ENCODE results near the gene TREM1. TPM values are rescaled to one million over a fixed set of nuclear protein-coding genes. Genes with fewer than 3 reads are reported as not detected.

The TREM1 gene
- total RNA-seq = not detected

- no peaks in the 10 kb centered on the region for H3K27me3 ChIP-seq
- TF ChIP-seq POLR2A (IDR thresholded peaks at IDR 0.05) (peak in 1 of 3 donors; percentile 46), CTCF (IDR thresholded peaks at IDR 0.05) (no peak)
- peak within 1 kb of the TSS in 1 of 4 donors; percentile 17 for H3K27ac ChIP-seq
- DNase-seq (peak in 3 of 4 donors; percentile 15 to 77 (median 19)), ATAC-seq (peak; percentile 45)
- H3K36me3 ChIP-seq (replicated peaks in 1 of 2; ENCODE audit: insufficient read depth in 1 of 2, low read depth in 2 of 2) = no peaks in the 10 kb centered on the region
- intact Hi-C loops (cut with DNase I) = no loop called here
- H3K4me1 ChIP-seq = no peaks in the 10 kb centered on the region
- WGBS, 2 donors = 63 to 66% methylated on average over 8 of the region's 8 CpGs
- H3K4me3 ChIP-seq = no peak within 1 kb of the TSS
- no peaks in the 10 kb centered on the region for H3K9me3 ChIP-seq
These were observed at the start of gene TREM1 for GRCh38 chr6:41286544-41287346. TSS of gene TREM1 (minus strand) at chr6:41286682. CDS start at chr6:41286655, 27 bp downstream.

DNA sequence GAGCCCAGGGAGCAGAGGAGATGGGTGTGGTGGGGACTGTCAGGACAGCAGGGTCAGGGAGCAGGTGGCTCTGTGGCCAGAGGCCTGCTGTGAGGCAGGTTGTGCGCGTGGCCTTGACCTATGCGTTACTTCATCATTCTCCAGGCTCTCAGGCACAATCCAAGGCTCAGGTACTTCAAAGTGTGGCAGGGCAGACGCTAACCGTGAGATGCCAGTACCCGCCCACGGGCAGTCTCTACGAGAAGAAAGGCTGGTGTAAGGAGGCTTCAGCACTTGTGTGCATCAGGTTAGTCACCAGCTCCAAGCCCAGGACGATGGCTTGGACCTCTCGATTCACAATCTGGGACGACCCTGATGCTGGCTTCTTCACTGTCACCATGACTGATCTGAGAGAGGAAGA is 49.5 kb upstream of the TREM1 start:
- TF ChIP-seq POLR2A (IDR thresholded peaks at IDR 0.05) (no peak), CTCF (IDR thresholded peaks at IDR 0.05) (no peak)
- peaks cover 0 to 3% of the 10 kb centered on the region in 2 donors for H3K27me3 ChIP-seq
- ATAC-seq (no peak), DNase-seq (no peak)
- no peak overlapping the region for H3K4me3 ChIP-seq
- no peak overlapping the region for H3K27ac ChIP-seq
- WGBS, 2 donors = 75 to 79% methylated on average over 4 to 11 of the region's 11 CpGs
- H3K4me1 ChIP-seq = no peaks in the 10 kb centered on the region
- no peaks in the 10 kb centered on the region for H3K36me3 ChIP-seq (replicated peaks in 1 of 2; ENCODE audit: insufficient read depth in 1 of 2, low read depth in 2 of 2)
- no peaks in the 10 kb centered on the region for H3K9me3 ChIP-seq
- intact Hi-C loops (cut with DNase I) = no loop called here

- ATAC-seq (no peak), DNase-seq (no peak)
- H3K9me3 ChIP-seq = no peaks in the 10 kb centered on the region
- no peak within 1 kb of the TSS for H3K4me3 ChIP-seq
- no peak within 1 kb of the TSS for H3K27ac ChIP-seq
- H3K36me3 ChIP-seq (replicated peaks in 1 of 2; ENCODE audit: insufficient read depth in 1 of 2, low read depth in 2 of 2) = no peaks in the 10 kb centered on the region
- intact Hi-C loops (cut with DNase I) = no loop called here
- H3K27me3 ChIP-seq = peaks cover 0 to 3% of the 10 kb centered on the region in 2 donors
- no peaks in the 10 kb centered on the region for H3K4me1 ChIP-seq
- 67 to 75% methylated on average over 2 to 5 of the region's 5 CpGs for WGBS, 2 donors
- TF ChIP-seq CTCF (IDR thresholded peaks at IDR 0.05) = no peak
- no peak for TF ChIP-seq POLR2A (IDR thresholded peaks at IDR 0.05)
These were observed 48.8 kb upstream of the TREM1 start, which contains the start of gene NCR2 for GRCh38 chr6:41335296-41335695. TSS of gene NCR2 (plus strand) at chr6:41335608. CDS start at chr6:41335877, 269 bp downstream.

DNA sequence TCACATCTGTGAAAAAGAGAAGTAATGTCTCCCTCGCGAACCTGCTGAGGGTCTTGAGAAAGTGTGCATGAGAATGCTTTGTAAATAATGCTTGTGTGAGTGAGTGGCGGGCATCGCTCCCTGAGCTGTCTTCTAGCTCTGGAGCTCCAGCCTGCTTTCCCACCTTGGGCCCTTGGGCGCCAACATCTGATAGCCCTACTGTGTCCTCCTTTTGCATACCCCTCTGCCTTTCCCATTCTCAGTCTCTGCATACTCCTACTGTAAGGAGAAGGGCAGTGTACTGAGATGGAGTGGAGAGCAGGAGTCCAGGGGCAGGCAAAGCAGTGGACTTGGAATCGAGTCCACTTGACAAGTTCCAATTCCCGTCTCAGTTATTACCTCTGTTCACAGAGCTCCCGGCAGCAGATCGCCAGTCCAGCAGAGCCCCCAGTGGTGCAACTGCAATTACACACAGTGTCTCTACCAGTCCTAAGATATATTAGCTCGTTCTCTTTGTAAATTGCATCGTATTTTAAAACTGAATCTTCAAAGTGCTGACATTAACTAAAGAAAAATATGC is 48.1 kb upstream of the TREM1 start:
- H3K27ac ChIP-seq = no peak overlapping the region
- no peak overlapping the region for H3K4me3 ChIP-seq
- H3K9me3 ChIP-seq = no peaks in the 10 kb centered on the region
- H3K4me1 ChIP-seq = no peaks in the 10 kb centered on the region
- H3K27me3 ChIP-seq = peaks cover 0 to 3% of the 10 kb centered on the region in 2 donors
- 58 to 68% methylated on average over 11 of the region's 11 CpGs for WGBS, 2 donors
- H3K36me3 ChIP-seq (replicated peaks in 1 of 2; ENCODE audit: insufficient read depth in 1 of 2, low read depth in 2 of 2) = no peaks in the 10 kb centered on the region
- no peak for ATAC-seq
- no peak for DNase-seq
- TF ChIP-seq CTCF (IDR thresholded peaks at IDR 0.05) = no peak
- intact Hi-C loops (cut with DNase I) = no loop called here
